IPS-20b (cell line): ENCODE measurements around the gene HPGD.
"Not testable (repeated sequence)": the region's sequence is repeated elsewhere in the genome, so short reads cannot be mapped to it uniquely, and the experiment has no call there.

Source experiments
- H3K27ac ChIP-seq: one replicate; pipeline ENCODE4 v1.5.1; 2013; ENCODE audit warnings: low read length
- H3K27me3 ChIP-seq: 2 replicates; pipeline ENCODE4 v1.6.1; 2013; ENCODE audit warnings: mild to moderate bottlenecking, low read length, inconsistent platforms; ENCODE audit not compliant: insufficient read depth
- H3K36me3 ChIP-seq: 2 replicates; pipeline ENCODE4 v1.6.1; 2013; ENCODE audit warnings: low read depth, mild to moderate bottlenecking, inconsistent platforms, low read length, moderate library complexity; ENCODE audit not compliant: insufficient read depth
- H3K4me1 ChIP-seq: 2 replicates; pipeline ENCODE4 v1.6.1; 2013; ENCODE audit warnings: mild to moderate bottlenecking, control low read depth, inconsistent platforms, low read length, moderate library complexity; ENCODE audit not compliant: insufficient read depth
- H3K4me3 ChIP-seq: 2 replicates; pipeline ENCODE4 v1.5.1; 2013; ENCODE audit warnings: mild to moderate bottlenecking, low read length, inconsistent platforms
- H3K9ac ChIP-seq: 2 replicates; pipeline ENCODE4 v1.6.1; 2013; ENCODE audit warnings: low read depth, mild to moderate bottlenecking, inconsistent platforms, low read length, moderate library complexity
- H3K9me3 ChIP-seq: 2 replicates; pipeline ENCODE4 v1.6.1; 2013; ENCODE audit warnings: mild to moderate bottlenecking, low read depth, low read length, inconsistent platforms; ENCODE audit not compliant: insufficient read depth

The HPGD gene

GRCh38 chr4:174496631-174497432 is 25.5 kb downstream of the HPGD start:
- no peaks in the 10 kb centered on the region for H3K36me3 ChIP-seq
- peaks cover 4% of the 10 kb centered on the region; the same call in 1 of the 2 replicates for H3K4me1 ChIP-seq
- no peak overlapping the region for H3K4me3 ChIP-seq
- no peak overlapping the region for H3K27ac ChIP-seq
- H3K9me3 ChIP-seq: no peaks in the 10 kb centered on the region
- H3K9ac ChIP-seq: no peak overlapping the region
- no peaks in the 10 kb centered on the region for H3K27me3 ChIP-seq

- H3K9ac ChIP-seq: no peak overlapping the region
- H3K27me3 ChIP-seq: no peaks in the 10 kb centered on the region
- no peaks in the 10 kb centered on the region for H3K9me3 ChIP-seq
- peaks cover 4% of the 10 kb centered on the region; the same call in 1 of the 2 replicates for H3K4me1 ChIP-seq
- no peaks in the 10 kb centered on the region for H3K36me3 ChIP-seq
- no peak overlapping the region for H3K27ac ChIP-seq
- H3K4me3 ChIP-seq: no peak overlapping the region
Observed at GRCh38 chr4:174495626-174496025, 26.7 kb downstream of the HPGD start.

- Histone ChIP-seq H3K9me3 (no peaks in the 10 kb centered on the region), H3K27ac (no peak overlapping the region), H3K36me3 (no peaks in the 10 kb centered on the region), H3K27me3 (no peaks in the 10 kb centered on the region), H3K4me1 (peaks cover 4% of the 10 kb centered on the region; the same call in 1 of the 2 replicates), H3K9ac (no peak overlapping the region), H3K4me3 (no peak overlapping the region)
Observed at GRCh38 chr4:174494726-174495125, 27.6 kb downstream of the HPGD start.

GRCh38 chr4:174494146-174494545 is 28.1 kb downstream of the HPGD start:
- no peaks in the 10 kb centered on the region for H3K9me3 ChIP-seq
- peaks cover 4% of the 10 kb centered on the region; the same call in 1 of the 2 replicates for H3K4me1 ChIP-seq
- H3K9ac ChIP-seq: no peak overlapping the region
- H3K4me3 ChIP-seq: no peak overlapping the region
- no peak overlapping the region for H3K27ac ChIP-seq
- H3K27me3 ChIP-seq: no peaks in the 10 kb centered on the region
- no peaks in the 10 kb centered on the region for H3K36me3 ChIP-seq

GRCh38 chr4:174490451-174490961 is 31.8 kb downstream of the HPGD start:
- Histone ChIP-seq H3K27ac (no peak overlapping the region), H3K9ac (no peak overlapping the region), H3K27me3 (no peaks in the 10 kb centered on the region), H3K36me3 (no peaks in the 10 kb centered on the region), H3K4me3 (no peak overlapping the region), H3K4me1 (0 out of 2 replicates have a peak, but pooled peaks cover 4% of the 10 kb centered on the region), H3K9me3 (no peaks in the 10 kb centered on the region)

GRCh38 chr4:174488368-174488767 is 33.9 kb downstream of the HPGD start:
- H3K27me3 ChIP-seq, H3K36me3 ChIP-seq, H3K9me3 ChIP-seq, H3K4me1 ChIP-seq, H3K9ac ChIP-seq, H3K27ac ChIP-seq, H3K4me3 ChIP-seq: not testable (repeated sequence)

GRCh38 chr4:174485025-174485424 is 37.3 kb downstream of the HPGD start:
- H3K36me3 ChIP-seq: no peaks in the 10 kb centered on the region
- H3K27ac ChIP-seq: no peak overlapping the region
- no peak overlapping the region for H3K9ac ChIP-seq
- no peaks in the 10 kb centered on the region for H3K9me3 ChIP-seq
- no peaks in the 10 kb centered on the region for H3K4me1 ChIP-seq
- no peaks in the 10 kb centered on the region for H3K27me3 ChIP-seq
- H3K4me3 ChIP-seq: no peak overlapping the region

- no peak overlapping the region for H3K4me3 ChIP-seq
- no peaks in the 10 kb centered on the region for H3K27me3 ChIP-seq
- H3K9me3 ChIP-seq: no peaks in the 10 kb centered on the region
- no peak overlapping the region for H3K9ac ChIP-seq
- H3K27ac ChIP-seq: no peak overlapping the region
- H3K36me3 ChIP-seq: no peaks in the 10 kb centered on the region
- no peaks in the 10 kb centered on the region for H3K4me1 ChIP-seq
Observed at GRCh38 chr4:174483792-174484191, 38.5 kb downstream of the HPGD start.

- H3K4me1 ChIP-seq: no peaks in the 10 kb centered on the region
Observed at GRCh38 chr4:174479140-174479539, 43.1 kb downstream of the HPGD start.

GRCh38 chr4:174475528-174475927 is 46.8 kb downstream of the HPGD start:
- H3K27ac ChIP-seq: no peak overlapping the region
- no peaks in the 10 kb centered on the region for H3K36me3 ChIP-seq
- no peaks in the 10 kb centered on the region for H3K4me1 ChIP-seq

More at GRCh38 chr4:174479140-174479539, 43.1 kb downstream of the HPGD start:
- H3K27ac ChIP-seq: no peak overlapping the region
- no peaks in the 10 kb centered on the region for H3K9me3 ChIP-seq
- H3K9ac ChIP-seq: no peak overlapping the region
- H3K27me3 ChIP-seq: no peaks in the 10 kb centered on the region
- no peak overlapping the region for H3K4me3 ChIP-seq
- no peaks in the 10 kb centered on the region for H3K36me3 ChIP-seq

GRCh38 chr4:174474457-174475075 is 47.7 kb downstream of the HPGD start:
- Histone ChIP-seq H3K4me3 (no peak overlapping the region), H3K9me3 (no peaks in the 10 kb centered on the region), H3K4me1 (no peaks in the 10 kb centered on the region), H3K27me3 (no peaks in the 10 kb centered on the region), H3K27ac (no peak overlapping the region), H3K9ac (no peak overlapping the region), H3K36me3 (no peaks in the 10 kb centered on the region)

More at GRCh38 chr4:174475528-174475927, 46.8 kb downstream of the HPGD start:
- H3K4me3 ChIP-seq: no peak overlapping the region
- H3K27me3 ChIP-seq: no peaks in the 10 kb centered on the region
- H3K9me3 ChIP-seq: no peaks in the 10 kb centered on the region
- no peak overlapping the region for H3K9ac ChIP-seq

GRCh38 chr4:174467107-174467506 is 55.2 kb downstream of the HPGD start:
- Histone ChIP-seq H3K27me3 (no peaks in the 10 kb centered on the region), H3K4me3 (no peak overlapping the region), H3K9me3 (no peaks in the 10 kb centered on the region; the same call in 1 of the 2 replicates), H3K4me1 (no peaks in the 10 kb centered on the region), H3K9ac (no peak overlapping the region), H3K36me3 (no peaks in the 10 kb centered on the region), H3K27ac (no peak overlapping the region)
